ENCODE measurements around the gene MGMT.

DNA sequence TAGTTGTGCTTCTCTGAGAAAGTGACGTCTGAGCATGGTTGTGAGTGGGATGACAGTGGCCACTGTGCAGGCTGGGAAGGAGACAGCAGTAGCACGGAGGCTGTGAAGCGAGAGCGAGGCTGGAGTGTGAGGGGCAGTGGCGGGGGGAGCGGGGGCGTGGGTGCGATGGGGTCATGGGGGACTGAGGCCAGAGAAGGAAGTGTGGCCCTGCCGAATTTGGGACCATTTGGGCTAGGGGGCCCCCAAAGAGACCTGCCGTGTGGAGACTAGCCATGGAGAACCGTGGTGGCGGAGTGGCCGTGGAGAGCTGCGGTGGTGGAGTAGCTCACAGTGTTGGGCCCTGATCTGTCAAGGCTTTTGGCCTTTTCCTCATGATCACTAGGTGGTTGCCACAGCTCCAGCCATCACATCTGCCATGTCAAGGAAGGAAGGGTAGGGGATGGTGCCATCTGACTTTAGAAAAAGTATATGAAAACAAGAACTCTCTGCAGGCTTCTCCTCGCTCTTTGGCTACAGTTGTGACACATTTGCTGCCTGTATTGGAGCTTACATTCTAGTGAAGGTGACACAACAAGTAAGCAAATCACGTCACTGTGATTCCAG is 61.4 kb downstream of the MGMT start:
- TF ChIP-seq, protein P1, sequence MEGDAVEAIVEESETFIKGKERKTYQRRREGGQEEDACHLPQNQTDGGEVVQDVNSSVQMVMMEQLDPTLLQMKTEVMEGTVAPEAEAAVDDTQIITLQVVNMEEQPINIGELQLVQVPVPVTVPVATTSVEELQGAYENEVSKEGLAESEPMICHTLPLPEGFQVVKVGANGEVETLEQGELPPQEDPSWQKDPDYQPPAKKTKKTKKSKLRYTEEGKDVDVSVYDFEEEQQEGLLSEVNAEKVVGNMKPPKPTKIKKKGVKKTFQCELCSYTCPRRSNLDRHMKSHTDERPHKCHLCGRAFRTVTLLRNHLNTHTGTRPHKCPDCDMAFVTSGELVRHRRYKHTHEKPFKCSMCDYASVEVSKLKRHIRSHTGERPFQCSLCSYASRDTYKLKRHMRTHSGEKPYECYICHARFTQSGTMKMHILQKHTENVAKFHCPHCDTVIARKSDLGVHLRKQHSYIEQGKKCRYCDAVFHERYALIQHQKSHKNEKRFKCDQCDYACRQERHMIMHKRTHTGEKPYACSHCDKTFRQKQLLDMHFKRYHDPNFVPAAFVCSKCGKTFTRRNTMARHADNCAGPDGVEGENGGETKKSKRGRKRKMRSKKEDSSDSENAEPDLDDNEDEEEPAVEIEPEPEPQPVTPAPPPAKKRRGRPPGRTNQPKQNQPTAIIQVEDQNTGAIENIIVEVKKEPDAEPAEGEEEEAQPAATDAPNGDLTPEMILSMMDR (IDR thresholded peaks at IDR 0.05; ENCODE audit: borderline replicate concordance, extremely low read depth, low read length, poor library complexity, severe bottlenecking) = no peak
- no peak for TF ChIP-seq EZH2 (IDR thresholded peaks at IDR 0.05; ENCODE audit: borderline replicate concordance, low read depth, low read length, severe bottlenecking)
